GM12875 (cell line): Measurements from ENCODE around the gene SERPINI1.

Source experiments
- H3K4me3 ChIP-seq: one replicate; pipeline ENCODE4 v1.5.1; 2011; ENCODE audit warnings: low read depth, low read length, control low read depth
- CTCF ChIP-seq: IDR thresholded peaks from 2 replicates; pipeline ENCODE4 v1.5.1; 2011; ENCODE audit warnings: low read depth, mild to moderate bottlenecking, control low read depth, inconsistent platforms, low read length, moderate library complexity, borderline replicate concordance; ENCODE audit not compliant: insufficient read depth

Gene SERPINI1

DNA sequence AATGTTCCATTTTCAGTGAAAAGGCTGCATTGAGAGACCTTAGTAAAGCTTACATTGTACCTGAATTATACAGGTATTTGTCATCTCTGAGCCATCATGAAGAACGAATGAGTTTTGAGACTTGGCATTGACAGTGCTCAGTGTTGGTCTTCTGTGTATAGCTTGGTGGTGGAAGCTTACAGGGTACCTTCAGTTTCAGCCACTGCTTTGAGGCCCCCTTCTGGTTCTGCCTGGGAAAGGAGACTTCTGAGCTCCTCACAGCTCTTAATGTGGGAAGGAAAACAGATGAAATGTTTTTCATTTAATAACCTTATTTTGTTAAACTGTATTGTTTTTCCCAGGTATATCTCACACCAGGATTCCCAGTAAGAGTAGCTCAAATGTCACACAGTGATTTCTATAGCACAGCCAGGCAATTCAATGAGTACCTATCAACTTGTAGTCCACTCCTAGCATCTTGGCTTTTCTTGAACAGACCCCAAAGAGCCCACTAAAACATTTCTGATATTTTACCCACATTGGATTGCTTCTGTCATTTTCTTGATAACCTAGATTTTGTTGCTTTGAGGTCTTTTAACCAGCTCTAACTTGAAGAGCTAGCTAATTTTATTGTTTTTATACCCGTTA is 5.6 kb downstream of the SERPINI1 start:
- TF ChIP-seq CTCF = peak; percentile 51; the same call in 1 of the 2 replicates
- H3K4me3 ChIP-seq = no peak overlapping the region

- TF ChIP-seq CTCF = no peak
- H3K4me3 ChIP-seq = no peak overlapping the region
Measured at GRCh38 chr3:167742338-167742737, 6.8 kb downstream of the SERPINI1 start.

- no peak overlapping the region for H3K4me3 ChIP-seq
- TF ChIP-seq CTCF = no peak
Measured at GRCh38 chr3:167743799-167744198, 8.3 kb downstream of the SERPINI1 start.

GRCh38 chr3:167749209-167749608 is 13.7 kb downstream of the SERPINI1 start:
- H3K4me3 ChIP-seq = no peak overlapping the region

GRCh38 chr3:167749728-167750127 is 14.2 kb downstream of the SERPINI1 start:
- TF ChIP-seq CTCF = no peak

More at GRCh38 chr3:167749209-167749608, 13.7 kb downstream of the SERPINI1 start:
- no peak for TF ChIP-seq CTCF

DNA sequence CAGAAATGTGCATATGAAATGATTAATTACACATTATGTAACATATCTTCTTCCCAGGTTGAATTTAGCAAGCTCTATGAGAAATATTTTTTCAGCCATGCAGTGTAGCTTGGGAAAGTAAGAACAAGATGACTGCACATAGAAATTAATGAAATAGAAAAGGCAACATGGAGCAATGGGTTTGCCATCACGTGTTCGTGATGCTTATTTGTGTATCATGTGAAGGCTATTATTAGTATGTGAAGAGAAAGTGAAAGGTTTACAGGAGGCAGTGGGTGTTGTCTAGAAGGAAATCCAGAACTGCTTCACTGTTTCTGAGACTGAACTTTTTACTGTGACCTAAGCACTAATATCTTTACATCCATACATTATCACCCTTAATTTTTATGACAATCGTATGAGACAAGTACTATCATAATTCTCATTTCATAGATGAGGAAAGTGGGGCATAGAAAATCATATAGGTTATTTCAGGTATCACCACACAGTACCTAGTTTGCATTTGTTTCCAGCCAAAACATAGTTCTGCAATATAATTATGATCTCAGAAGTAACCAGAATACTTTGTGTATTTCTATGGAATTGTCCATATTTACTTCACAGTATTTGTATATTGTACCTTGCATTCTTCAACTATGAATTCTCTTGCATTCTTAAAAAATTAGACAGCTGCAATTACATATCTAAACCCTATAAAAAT is 14.9 kb downstream of the SERPINI1 start:
- H3K4me3 ChIP-seq = no peak overlapping the region
- TF ChIP-seq CTCF = no peak

More at GRCh38 chr3:167749728-167750127, 14.2 kb downstream of the SERPINI1 start:
- H3K4me3 ChIP-seq = no peak overlapping the region

- no peak overlapping the region for H3K4me3 ChIP-seq
- TF ChIP-seq CTCF = no peak
Measured at GRCh38 chr3:167754049-167754448, 18.5 kb downstream of the SERPINI1 start.
